GM19023 (cell line): ENCODE data around the gene TMEM129.
A peak's percentile ranks its signal among the peaks of the same experiment; 100 is the strongest.

Source experiments
- ATAC-seq: cut with Tn5 transposase; IDR thresholded peaks from one replicate; pipeline ENCODE4 v1.9.1; 2021; ENCODE audit warnings: mild to moderate bottlenecking, moderate library complexity; ENCODE audit not compliant: unreplicated experiment

TMEM129 gene

DNA sequence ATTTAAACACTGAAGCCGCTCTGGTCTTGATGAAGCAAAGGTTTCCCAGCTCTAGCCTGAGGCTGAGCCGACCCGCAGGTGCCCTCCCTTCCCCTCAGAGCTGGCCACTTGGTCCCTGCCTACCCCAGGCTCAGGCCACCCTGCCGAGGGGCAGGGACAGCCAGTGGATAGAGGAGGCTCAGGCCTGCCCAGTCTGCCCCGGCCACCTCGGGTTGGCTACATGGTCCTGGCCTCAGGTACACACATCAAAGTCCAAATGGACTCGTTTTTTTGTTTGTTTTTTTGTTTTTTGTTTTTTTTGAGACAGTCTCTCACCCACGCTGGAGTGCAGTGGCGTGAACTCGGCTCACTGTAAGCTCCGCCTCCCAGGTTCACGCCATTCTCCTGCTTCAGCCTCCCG lies 24.0 kb upstream of the TMEM129 start:
- ATAC-seq, result no peak

DNA sequence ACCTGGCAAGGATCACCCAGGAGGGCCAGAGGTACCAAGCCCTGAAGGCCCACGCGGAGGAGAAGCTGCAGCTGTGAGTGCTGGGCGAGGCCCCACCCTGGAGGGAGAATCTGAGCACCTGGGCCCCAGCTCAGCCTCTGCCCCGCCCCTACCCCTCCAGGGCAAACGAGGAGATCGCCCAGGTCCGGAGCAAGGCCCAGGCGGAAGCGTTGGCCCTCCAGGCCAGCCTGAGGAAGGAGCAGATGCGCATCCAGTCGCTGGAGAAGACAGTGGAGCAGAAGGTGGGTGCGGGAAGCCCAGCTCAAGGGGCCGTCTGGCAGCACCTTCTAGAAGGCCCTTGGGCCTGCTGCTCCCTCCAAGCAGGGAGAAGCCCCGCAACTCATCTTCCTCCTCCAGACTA lies 23.4 kb upstream of the TMEM129 start:
- ATAC-seq, result no peak

DNA sequence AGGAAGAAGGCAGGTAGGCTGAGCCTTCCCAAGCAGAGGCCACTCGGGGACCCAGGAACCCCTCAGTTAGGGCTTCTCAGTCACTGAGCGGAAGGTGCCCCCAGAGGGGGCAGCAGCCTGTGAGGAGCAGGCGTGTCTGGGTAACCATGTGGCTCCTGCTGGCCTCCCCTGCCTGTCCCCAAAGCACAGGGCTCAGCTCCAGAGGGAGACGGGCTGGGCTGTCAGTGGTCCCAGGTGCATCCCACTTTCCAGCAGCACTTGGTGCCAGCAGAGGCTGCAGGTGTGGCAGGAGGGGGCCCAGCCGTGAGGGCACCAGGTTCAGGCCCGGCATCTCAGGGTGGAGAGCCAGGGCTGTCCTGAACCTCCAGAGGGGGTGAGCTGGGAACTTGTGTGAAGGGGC lies 22.9 kb upstream of the TMEM129 start:
- ATAC-seq, result no peak

DNA sequence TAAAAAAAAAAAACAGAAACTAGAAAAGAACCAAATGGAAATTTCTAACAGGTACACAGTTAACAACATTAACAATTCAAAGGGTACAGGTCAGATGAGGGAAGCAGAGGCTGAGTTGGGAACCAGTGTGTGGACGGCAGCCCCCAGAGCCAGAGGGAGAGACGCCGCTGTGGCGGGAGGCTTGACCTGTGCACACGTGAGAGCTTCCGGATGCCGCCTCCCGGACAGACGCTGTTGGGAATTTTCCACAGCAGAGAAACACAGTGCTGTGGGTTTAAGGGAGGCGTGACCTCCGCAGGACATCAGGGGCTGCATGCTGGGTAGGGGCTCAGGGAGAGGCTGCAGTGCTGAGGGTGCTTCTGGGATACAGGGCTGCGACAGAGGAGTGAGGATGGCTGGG lies 22.4 kb upstream of the TMEM129 start:
- no peak for ATAC-seq

DNA sequence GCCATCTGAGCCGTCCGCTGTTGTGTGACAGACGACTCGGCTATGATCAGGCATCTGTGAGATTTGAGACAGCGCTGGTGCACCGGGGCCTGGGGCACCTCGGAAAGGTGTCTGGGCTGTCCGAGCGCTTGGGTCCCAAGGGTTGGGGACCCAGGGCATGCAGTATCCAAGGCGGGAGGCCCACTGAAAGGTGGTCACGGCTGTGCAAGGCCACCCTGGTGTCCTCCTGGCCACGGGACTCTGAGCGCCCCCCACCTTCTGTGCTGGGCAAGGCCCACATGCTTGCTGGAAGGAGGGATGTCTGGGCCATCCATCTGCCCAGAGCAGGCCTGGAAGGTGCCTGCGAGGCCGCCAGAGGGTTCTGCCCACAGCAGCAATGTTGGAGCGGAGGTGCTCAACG lies 20.1 kb upstream of the TMEM129 start:
- ATAC-seq, result no peak

DNA sequence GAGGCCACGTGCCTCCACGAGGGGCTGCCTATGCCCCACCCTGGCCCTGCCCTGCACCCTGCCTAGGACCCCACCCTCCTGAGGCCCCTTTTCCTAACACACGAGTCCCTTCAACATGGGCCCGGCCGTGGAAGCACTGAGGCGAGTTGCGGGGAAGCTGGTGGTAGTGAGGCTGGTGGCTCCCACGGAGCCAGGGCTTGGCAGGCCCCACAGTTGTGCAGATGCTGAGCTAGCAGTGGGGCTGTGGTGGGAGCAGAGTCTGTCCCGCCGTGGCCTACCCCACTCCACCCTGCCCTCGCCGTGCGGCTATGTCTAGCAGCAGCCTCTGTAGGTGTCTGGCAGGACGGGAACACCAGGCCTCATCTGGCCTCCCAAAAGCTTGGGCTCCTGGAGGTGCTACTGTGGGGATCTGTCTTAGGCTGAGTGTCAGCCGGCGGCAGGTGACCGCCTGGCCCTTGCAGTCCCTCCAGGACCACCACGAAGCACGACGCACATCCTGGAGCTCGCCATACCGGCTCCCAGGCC lies 19.0 kb upstream of the TMEM129 start:
- no peak for ATAC-seq

DNA sequence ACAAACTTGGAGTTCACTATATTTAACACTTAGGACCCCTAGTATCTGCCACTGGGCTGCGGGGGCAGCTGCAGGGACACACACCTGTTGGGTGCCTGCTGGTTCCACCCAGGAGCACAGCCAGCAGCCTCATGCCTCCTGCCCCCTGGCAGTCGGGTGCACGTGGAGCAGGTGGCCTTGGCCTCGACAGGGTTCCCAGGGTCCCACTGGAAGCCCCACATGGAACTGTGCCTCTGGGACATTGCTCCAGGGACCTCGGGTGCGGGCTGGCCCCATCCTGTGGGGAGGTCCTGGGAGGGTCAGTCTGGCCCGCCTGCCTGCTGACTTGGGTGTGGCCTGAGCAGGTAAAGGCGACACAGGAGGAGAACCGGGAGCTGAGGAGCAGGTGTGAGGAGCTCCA lies 18.2 kb upstream of the TMEM129 start:
- no peak for ATAC-seq

DNA sequence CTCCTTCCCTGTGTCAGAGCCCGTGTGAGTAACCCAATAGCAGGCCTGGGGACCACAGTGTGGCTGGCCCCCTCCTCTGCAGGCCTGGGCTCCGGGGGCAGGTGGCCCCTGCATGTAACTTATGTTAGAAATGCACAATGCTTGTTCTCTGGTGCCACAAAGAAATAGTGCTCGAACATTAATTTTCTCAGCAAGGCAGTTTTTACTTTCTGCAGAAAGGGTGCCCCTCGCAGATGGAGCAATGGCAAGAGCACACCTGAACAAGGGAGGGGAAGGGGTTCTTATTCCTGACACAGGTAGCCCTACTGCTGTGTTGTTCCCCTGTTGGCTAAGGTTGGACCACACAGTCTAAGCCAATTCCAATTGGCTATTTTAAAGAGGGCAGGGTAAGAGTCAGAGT lies 17.3 kb upstream of the TMEM129 start:
- ATAC-seq, result no peak

DNA sequence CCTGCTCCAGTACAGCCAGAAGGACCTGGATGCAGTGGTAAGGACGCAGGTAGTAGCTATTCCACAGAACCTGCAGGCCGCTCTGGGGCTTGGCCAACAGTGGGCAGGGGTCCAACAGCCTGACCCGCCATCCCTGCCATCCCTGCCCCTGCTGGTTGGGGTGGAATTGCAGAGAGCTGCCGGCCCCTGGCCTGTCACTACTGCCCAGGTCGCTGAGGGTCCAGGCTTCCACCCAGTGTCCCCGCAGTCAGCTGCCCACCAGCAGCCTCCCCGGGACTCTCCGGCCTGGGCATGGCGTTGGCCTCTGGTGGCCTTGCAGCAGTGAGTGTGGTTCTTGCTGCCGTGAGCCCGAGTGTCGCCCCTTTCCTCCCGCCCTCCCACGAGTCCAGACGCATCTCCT lies 16.5 kb upstream of the TMEM129 start:
- no peak for ATAC-seq

DNA sequence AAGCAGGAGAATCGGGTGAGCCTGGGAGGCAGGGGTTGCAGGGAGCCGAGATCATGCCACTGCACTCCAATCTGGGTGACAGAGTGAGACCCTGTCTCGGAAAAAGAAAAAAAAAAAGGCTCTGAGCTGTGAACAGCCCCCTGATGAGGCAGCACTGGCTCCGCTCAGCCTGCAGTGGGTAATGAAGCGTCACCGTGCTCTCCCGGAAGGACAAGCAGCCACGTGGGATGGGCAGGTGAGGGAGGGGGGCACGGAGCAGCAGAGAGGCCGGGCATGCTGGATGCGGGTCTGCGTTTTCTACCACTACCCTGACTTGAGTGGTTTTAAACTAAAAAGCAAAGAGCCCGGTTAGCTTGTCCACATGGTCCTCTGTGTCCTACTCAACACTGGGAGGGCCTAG lies 15.7 kb upstream of the TMEM129 start:
- no peak for ATAC-seq

DNA sequence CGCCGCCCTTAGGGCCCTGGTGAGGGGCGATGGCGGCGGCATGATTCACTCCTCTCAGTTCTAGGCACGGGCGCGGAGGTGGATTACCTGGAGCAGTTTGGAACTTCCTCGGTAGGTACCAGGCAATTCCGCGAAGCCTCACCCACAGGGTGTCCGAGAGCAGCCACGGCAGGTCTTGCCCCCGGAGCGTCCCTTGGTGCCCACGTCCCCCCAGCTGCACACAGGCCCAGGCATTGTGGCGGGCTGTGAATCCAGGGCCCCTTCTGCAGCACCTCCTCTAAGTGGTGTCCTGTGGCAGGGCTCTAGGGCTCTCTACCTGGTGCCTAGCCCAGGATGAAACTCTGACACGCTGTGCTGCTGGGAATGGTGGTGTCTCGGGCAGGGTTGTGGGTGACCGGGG lies 14.1 kb upstream of the TMEM129 start:
- ATAC-seq, result no peak

DNA sequence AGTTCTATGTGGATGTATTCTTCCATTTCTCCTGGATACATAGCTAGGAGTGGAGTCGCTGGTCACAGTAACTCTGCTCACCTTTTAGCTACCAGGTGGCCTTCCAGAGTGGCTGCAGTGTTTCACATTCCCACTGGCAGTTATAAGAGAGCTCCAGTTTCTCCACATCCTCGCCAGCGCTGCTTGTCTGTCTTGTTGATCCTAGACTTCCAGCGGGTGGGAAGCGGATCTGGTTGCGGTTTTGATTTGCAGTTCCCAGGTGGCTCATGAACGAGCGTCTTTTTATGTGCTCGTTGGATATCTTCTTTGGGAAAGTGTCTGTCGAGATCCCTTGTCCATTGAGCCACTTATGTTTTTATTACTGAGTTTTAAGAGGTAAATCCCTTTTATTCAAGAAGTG lies 11.8 kb upstream of the TMEM129 start:
- ATAC-seq, result no peak

DNA sequence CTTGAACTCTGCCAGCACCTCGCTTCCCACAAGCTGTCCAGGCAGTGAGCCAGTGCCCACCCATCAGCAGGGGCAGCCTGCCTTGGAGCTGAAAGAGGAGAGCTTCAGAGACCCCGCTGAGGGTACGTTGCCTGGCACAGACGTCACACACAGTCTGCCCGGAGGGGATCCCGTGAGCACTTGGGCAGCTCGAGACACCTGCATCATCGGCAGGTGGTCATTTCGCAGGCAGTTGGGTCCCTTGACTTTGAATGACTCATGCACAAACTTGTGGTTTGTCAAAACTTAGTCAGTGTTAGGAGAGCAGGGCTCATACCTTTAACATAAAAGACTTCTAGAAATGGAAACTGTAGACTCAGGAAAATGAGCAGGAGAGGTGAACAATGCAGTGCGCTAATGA lies 10.1 kb upstream of the TMEM129 start:
- ATAC-seq, result no peak

DNA sequence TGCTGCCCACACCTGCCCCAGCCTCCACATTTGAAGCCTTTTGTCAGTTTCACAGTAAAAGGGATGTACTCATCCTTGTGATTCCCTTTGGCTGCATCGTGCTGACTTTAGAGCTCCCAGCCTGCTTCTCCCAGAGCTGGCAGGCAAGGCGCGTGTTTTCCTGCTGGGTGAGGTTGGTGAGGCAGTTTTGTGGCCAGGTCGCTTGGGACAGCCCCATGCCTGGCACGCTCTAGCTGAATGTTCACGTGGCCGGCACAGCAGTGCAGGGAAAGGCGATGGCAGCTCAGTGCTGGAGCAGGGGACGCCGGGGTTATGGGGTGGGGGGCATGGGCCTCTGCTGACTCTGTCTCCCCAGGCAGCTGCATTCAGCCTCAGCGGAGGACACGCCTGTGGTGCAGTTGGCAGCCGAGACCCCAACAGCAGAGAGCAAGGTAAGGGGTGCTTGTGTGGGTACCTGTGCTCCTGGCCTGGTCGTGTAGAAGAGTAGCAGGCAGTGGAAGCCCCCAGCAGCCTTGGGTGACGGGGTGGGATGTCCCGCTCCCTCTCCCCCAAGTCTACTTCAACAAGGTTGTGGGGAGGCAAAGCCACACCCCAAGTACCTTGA lies 9.5 kb upstream of the TMEM129 start:
- no peak for ATAC-seq

DNA sequence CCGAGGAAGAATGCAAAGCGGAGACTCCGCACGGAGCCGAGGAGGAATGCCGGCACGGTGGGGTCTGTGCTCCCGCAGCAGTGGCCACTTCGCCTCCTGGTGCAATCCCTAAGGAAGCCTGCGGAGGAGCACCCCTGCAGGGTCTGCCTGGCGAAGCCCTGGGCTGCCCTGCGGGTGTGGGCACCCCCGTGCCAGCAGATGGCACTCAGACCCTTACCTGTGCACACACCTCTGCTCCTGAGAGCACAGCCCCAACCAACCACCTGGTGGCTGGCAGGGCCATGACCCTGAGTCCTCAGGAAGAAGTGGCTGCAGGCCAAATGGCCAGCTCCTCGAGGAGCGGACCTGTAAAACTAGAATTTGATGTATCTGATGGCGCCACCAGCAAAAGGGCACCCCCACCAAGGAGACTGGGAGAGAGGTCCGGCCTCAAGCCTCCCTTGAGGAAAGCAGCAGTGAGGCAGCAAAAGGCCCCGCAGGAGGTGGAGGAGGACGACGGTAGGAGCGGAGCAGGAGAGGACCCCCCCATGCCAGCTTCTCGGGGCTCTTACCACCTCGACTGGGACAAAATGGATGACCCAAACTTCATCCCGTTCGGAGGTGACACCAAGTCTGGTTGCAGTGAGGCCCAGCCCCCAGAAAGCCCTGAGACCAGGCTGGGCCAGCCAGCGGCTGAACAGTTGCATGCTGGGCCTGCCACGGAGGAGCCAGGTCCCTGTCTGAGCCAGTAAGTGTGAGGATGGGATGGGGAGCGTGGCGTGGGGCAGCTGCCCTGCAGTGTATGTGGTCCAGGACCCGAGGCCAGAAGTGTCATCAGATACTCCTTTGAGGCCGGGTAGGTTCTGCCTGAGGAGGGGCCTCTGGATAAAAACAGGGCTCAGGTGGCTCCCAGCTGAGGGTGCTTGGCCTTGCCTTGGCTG lies 7.2 kb upstream of the TMEM129 start:
- ATAC-seq, result no peak

DNA sequence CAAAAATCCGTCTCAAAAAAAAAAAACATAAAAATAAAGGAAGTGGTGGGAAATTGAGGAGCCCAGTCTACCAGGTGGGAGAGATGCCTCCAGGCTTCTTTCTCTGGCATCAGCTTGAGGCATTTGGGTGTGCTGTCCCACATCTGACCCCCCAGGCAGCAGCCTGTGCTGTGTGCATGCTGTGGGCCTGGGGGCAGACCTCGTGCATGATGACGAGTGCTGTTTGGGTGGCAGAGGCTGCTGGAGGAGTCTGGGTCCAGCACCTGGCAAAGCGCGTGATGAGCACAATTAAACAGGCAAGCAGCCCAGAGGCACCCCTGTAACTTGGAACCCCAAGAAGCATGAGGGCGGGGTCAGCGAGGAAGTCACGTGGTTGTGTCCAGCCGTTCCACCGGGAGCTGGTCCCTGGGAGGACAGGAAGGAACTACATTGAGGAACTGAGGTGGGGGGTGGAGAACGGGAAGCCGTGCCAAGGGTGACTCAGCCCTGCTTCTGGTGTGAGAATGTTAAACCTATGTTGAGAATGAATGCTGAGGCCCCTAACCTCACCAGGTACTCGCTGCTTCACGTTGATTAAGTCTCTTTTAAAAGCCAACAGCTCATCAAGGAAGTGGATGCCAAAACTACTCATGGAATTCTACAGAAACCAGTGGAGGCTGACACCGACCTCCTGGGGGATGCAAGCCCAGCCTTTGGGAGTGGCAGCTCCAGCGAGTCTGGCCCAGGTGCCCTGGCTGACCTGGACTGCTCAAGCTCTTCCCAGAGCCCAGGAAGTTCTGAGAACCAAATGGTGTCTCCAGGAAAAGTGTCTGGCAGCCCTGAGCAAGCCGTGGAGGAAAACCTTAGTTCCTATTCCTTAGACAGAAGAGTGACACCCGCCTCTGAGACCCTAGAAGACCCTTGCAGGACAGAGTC lies 6.3 kb upstream of the TMEM129 start:
- ATAC-seq, result no peak

DNA sequence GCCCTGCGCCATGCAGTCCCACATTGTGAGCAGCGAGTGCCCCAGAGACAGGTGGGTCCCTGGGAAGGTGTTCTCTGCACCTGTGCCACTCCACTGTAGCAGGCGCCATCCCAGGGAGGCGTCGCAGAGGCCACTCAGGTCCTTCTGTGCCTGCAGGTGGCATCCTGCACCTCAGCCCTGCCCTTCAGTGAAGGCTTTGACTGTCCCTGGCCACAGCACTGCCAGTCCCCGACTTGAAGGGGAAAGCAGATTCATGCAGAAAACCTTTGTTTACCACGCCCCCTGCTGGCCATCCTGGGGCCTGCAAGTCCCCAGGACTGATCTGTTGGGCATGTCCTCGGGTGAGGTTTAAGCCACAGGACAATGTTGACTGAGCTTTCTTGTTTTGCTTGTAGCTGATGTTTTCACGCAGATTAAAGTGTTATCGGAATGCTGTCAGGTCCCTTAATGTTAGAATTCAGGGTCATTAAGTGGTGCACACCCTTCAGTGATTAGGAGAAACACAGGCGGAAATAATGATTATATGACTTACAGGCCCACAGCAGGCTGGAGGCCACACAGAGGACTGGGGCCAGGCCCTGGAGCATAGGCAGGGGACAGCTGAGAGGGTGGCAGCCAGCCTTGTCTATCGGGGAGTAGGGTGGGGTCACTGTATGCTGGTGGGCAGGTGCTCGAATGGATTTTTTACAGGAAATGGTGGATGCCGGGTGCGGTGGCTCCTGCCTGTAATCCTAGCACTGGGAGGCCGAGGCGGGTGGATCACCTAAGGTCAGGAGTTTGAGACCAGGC lies 5.2 kb upstream of the TMEM129 start:
- peak; percentile 30 for ATAC-seq

DNA sequence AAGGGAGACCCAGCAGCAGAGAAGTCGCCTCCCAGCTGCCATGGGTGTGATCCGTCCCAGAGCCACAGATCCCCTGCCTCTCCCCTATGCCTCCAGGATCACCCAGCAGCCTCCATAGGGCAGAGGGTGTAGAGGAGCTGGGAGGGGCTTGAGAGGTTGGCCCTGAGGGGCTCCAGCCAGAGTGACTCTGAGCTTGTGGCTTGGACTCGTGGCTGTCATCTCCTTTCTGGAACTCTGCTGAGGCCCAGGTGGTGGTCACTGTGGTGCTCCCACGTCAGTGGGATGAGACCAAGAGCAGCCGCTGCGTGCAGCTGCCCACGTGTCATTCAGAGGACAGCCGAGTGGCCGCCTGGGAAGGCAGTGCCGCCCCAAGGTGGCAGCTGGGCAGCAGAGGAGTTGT lies 4.4 kb upstream of the TMEM129 start:
- ATAC-seq, result no peak

DNA sequence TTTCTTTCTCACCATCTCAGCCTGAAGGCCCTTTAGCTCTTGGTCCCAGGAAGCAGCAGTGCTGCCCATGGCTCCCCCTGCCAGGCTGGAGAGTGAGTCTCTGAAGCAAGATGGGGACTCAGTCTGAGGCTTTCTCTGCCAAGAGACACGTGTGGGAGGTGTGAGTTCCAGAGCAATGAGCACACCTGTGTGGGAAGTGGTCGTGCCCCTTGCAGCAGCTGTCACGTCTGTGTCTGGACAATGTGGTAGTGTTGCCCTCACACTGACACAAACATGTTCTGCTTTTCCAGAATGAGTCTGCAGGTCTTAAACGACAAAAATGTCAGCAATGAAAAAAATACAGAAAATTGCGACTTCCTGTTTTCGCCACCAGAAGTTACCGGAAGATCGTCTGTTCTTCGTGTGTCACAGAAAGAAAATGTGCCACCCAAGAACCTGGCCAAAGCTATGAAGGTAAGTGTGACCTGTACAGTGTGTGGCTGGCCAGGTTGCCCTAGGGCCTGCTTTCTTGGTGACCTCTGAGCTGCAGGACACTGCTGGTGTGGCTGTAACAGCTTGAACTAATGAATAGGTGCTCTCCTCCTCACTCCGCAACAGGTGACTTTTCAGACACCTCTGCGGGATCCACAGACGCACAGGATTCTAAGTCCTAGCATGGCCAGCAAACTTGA lies 2.1 kb upstream of the TMEM129 start:
- ATAC-seq, result no peak

DNA sequence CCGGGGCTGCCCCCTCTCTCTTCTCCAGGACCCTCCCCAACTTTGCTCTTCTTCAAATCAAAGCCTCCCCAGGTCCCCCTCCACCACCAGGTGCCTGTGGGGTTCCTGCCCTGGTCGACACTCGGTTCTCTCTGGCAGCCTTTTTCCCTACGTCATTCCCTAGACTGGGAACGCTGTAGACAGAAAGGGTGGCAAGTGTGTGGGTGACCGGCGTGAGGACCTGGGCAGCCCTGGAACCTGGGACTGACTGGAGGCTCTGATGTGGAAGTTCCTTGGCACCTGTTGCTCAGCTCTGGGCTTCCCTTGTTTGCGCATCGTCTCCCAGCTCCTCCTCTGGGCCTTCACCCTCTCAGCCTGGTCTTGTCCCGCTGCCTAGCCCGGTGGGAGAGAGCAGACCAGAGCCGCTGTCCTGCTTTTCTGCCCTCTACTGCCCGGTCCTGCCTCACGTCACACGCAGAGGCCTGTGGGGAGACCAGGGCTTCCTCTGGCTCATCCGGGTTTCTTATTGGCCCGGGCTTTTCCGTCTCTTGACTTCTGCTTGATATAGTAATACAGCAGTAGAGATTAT lies 1.5 kb upstream of the TMEM129 start:
- no peak for ATAC-seq
